HEK293 (cell line): ENCODE measurements around the gene BRMS1.

ENCODE experiments used
- FEZF1 ChIP-seq: fragments of 450-650 bp; formaldehyde crosslinking; IDR thresholded peaks from 2 replicates; pipeline ENCODE4 v1.5.1; 2016; ENCODE audit warnings: missing biosample characterization, missing genetic modification characterization
- GLI2 ChIP-seq: fragments of 450-650 bp; formaldehyde crosslinking; IDR thresholded peaks from 2 replicates; pipeline ENCODE4; 2017; ENCODE audit warnings: missing biosample characterization, missing genetic modification characterization, low read depth, borderline replicate concordance
- KLF16 ChIP-seq: fragments of 450-650 bp; formaldehyde crosslinking; IDR thresholded peaks from 2 replicates; pipeline ENCODE4 v1.5.1; 2017; ENCODE audit warnings: missing biosample characterization, missing genetic modification characterization
- KLF8 ChIP-seq: fragments of 450-650 bp; formaldehyde crosslinking; IDR thresholded peaks from 2 replicates; pipeline ENCODE4 v1.5.1; 2016; ENCODE audit warnings: missing biosample characterization, missing genetic modification characterization
- PRDM6 ChIP-seq: fragments of 450-650 bp; formaldehyde crosslinking; IDR thresholded peaks from 2 replicates; pipeline ENCODE4 v1.5.1; 2017; ENCODE audit warnings: missing biosample characterization, missing genetic modification characterization
- REPIN1 ChIP-seq: fragments of 450-650 bp; formaldehyde crosslinking; IDR thresholded peaks from 2 replicates; pipeline ENCODE4 v1.5.1; 2017; ENCODE audit warnings: missing biosample characterization, missing genetic modification characterization, low read depth
- SP3 ChIP-seq: fragments of 450-650 bp; formaldehyde crosslinking; IDR thresholded peaks from 2 replicates; pipeline ENCODE4 v1.5.1; 2016; ENCODE audit warnings: missing biosample characterization, missing genetic modification characterization
- ZBTB17 ChIP-seq: fragments of 450-650 bp; formaldehyde crosslinking; IDR thresholded peaks from 2 replicates; pipeline ENCODE4 v1.5.1; 2016; ENCODE audit warnings: missing biosample characterization, missing genetic modification characterization
- ZBTB8A ChIP-seq: fragments of 450-650 bp; formaldehyde crosslinking; IDR thresholded peaks from 2 replicates; pipeline ENCODE4 v1.5.1; 2016; ENCODE audit warnings: missing biosample characterization, missing genetic modification characterization
- ZEB2 ChIP-seq: fragments of 450-650 bp; formaldehyde crosslinking; IDR thresholded peaks from 2 replicates; pipeline ENCODE4 v1.5.1; 2016; ENCODE audit warnings: missing biosample characterization, missing genetic modification characterization
- ZFP3 ChIP-seq: fragments of 450-650 bp; formaldehyde crosslinking; IDR thresholded peaks from 2 replicates; pipeline ENCODE4 v1.5.1; 2016; ENCODE audit warnings: low read depth, missing biosample characterization, missing genetic modification characterization
- ZFP41 ChIP-seq: fragments of 450-650 bp; formaldehyde crosslinking; IDR thresholded peaks from 2 replicates; pipeline ENCODE4 v1.5.1; 2016; ENCODE audit warnings: missing biosample characterization, missing genetic modification characterization, borderline replicate concordance
- ZNF112 ChIP-seq: fragments of 450-650 bp; formaldehyde crosslinking; IDR thresholded peaks from 2 replicates; pipeline ENCODE4 v1.5.0; 2017; ENCODE audit warnings: missing biosample characterization, missing genetic modification characterization
- ZNF140 ChIP-seq: fragments of 450-650 bp; formaldehyde crosslinking; IDR thresholded peaks from 2 replicates; pipeline ENCODE4 v1.5.1; 2016; ENCODE audit warnings: missing biosample characterization, missing genetic modification characterization
- ZNF2 ChIP-seq: fragments of 450-650 bp; formaldehyde crosslinking; IDR thresholded peaks from 2 replicates; pipeline ENCODE4 v1.5.1; 2016; ENCODE audit warnings: missing biosample characterization, missing genetic modification characterization
- ZNF391 ChIP-seq: fragments of 450-650 bp; formaldehyde crosslinking; IDR thresholded peaks from 2 replicates; pipeline ENCODE4 v1.5.1; 2016; ENCODE audit warnings: low read depth, missing biosample characterization, missing genetic modification characterization, borderline replicate concordance
- ZNF398 ChIP-seq: fragments of 450-650 bp; formaldehyde crosslinking; IDR thresholded peaks from 2 replicates; pipeline ENCODE4 v1.5.1; 2017; ENCODE audit warnings: missing biosample characterization, missing genetic modification characterization
- ZNF544 ChIP-seq: fragments of 450-650 bp; formaldehyde crosslinking; IDR thresholded peaks from 2 replicates; pipeline ENCODE4 v1.5.0; 2017; ENCODE audit warnings: missing biosample characterization, missing genetic modification characterization
- ZNF561 ChIP-seq: fragments of 450-650 bp; IDR thresholded peaks from 2 replicates; pipeline ENCODE4 v1.5.1; 2018; ENCODE audit warnings: missing biosample characterization, missing genetic modification characterization, borderline replicate concordance
- ZNF596 ChIP-seq: fragments of 450-650 bp; IDR thresholded peaks from 2 replicates; pipeline ENCODE4 v1.5.0; 2018; ENCODE audit warnings: missing biosample characterization, mild to moderate bottlenecking, missing genetic modification characterization, moderate library complexity
- ZNF704 ChIP-seq: fragments of 450-650 bp; formaldehyde crosslinking; IDR thresholded peaks from 2 replicates; pipeline ENCODE4 v1.5.1; 2016; ENCODE audit warnings: missing biosample characterization, missing genetic modification characterization
- ZNF707 ChIP-seq: fragments of 450-650 bp; formaldehyde crosslinking; IDR thresholded peaks from 2 replicates; pipeline ENCODE4 v1.5.1; 2016; ENCODE audit warnings: missing biosample characterization, missing genetic modification characterization
- ZSCAN4 ChIP-seq: fragments of 450-650 bp; formaldehyde crosslinking; IDR thresholded peaks from 2 replicates; pipeline ENCODE4 v1.5.1; 2017; ENCODE audit warnings: missing biosample characterization, missing genetic modification characterization
- TF ChIP-seq, protein P1 (sequence below): fragments of 450-650 bp; formaldehyde crosslinking; IDR thresholded peaks from 2 replicates; pipeline ENCODE4 v1.5.1; 2016; ENCODE audit warnings: missing biosample characterization, missing genetic modification characterization
- TF ChIP-seq, protein P2 (sequence below): fragments of 450-650 bp; formaldehyde crosslinking; IDR thresholded peaks from 2 replicates; pipeline ENCODE4 v1.5.1; 2016; ENCODE audit warnings: missing biosample characterization, missing genetic modification characterization
- TF ChIP-seq, protein P3 (sequence below): fragments of 450-650 bp; formaldehyde crosslinking; IDR thresholded peaks from 2 replicates; pipeline ENCODE4 v1.5.0; 2017; ENCODE audit warnings: missing biosample characterization, missing genetic modification characterization, borderline replicate concordance

Gene BRMS1

DNA sequence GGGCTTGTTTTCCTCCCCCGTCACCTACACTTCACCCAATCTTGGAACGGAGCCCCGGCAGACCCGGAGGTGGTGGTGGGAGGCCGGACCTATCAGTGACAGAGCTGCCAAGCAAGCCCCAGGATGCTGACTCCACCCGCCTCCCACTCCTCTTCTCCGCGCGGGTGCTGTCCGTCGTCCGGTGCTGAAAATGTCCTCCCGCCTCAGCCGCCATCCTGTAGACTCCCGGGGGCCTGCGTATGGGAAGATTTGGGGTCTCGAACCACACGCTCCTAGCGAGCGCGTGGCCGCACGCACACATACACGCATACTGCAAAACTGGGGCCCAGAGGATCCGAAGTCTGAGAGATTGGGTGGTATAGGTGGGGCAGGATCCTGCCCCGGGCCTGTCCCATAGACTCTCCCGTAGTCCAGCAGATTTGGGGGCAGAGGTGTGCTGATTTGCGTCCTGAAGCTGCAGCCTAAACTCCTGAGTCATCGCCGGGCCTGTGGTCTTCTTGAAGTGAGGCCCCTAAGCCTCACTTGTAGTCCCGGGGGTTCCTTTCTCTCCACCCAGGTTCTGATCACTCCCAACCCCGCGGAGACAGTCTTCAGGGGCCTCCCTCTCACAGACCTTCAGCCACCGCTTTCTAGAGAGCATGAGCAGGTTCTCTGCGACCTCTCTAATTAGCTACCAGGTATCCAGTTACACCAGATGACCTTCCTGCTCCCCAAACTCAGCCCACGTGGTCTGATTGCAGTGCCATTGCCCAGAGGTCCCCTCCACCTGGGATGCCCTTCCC is 55.2 kb downstream of the BRMS1 start (continued):
- TF ChIP-seq, protein P1, sequence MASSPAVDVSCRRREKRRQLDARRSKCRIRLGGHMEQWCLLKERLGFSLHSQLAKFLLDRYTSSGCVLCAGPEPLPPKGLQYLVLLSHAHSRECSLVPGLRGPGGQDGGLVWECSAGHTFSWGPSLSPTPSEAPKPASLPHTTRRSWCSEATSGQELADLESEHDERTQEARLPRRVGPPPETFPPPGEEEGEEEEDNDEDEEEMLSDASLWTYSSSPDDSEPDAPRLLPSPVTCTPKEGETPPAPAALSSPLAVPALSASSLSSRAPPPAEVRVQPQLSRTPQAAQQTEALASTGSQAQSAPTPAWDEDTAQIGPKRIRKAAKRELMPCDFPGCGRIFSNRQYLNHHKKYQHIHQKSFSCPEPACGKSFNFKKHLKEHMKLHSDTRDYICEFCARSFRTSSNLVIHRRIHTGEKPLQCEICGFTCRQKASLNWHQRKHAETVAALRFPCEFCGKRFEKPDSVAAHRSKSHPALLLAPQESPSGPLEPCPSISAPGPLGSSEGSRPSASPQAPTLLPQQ, result no peak
- no peak for TF ChIP-seq PRDM6 (tag by site-specific recombination)
- no peak for TF ChIP-seq FEZF1 (tag by site-specific recombination)
- no peak for TF ChIP-seq ZNF112 (tag by site-specific recombination)
- TF ChIP-seq, protein P2, sequence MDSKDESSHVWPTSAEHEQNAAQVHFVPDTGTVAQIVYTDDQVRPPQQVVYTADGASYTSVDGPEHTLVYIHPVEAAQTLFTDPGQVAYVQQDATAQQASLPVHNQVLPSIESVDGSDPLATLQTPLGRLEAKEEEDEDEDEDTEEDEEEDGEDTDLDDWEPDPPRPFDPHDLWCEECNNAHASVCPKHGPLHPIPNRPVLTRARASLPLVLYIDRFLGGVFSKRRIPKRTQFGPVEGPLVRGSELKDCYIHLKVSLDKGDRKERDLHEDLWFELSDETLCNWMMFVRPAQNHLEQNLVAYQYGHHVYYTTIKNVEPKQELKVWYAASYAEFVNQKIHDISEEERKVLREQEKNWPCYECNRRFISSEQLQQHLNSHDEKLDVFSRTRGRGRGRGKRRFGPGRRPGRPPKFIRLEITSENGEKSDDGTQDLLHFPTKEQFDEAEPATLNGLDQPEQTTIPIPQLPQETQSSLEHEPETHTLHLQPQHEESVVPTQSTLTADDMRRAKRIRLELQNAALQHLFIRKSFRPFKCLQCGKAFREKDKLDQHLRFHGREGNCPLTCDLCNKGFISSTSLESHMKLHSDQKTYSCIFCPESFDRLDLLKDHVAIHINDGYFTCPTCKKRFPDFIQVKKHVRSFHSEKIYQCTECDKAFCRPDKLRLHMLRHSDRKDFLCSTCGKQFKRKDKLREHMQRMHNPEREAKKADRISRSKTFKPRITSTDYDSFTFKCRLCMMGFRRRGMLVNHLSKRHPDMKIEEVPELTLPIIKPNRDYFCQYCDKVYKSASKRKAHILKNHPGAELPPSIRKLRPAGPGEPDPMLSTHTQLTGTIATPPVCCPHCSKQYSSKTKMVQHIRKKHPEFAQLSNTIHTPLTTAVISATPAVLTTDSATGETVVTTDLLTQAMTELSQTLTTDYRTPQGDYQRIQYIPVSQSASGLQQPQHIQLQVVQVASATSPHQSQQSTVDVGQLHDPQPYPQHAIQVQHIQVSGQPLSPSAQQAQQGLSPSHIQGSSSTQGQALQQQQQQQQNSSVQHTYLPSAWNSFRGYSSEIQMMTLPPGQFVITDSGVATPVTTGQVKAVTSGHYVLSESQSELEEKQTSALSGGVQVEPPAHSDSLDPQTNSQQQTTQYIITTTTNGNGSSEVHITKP (tag by site-specific recombination), result no peak
- no peak for TF ChIP-seq ZNF140 (tag by site-specific recombination)
- TF ChIP-seq, protein P3, sequence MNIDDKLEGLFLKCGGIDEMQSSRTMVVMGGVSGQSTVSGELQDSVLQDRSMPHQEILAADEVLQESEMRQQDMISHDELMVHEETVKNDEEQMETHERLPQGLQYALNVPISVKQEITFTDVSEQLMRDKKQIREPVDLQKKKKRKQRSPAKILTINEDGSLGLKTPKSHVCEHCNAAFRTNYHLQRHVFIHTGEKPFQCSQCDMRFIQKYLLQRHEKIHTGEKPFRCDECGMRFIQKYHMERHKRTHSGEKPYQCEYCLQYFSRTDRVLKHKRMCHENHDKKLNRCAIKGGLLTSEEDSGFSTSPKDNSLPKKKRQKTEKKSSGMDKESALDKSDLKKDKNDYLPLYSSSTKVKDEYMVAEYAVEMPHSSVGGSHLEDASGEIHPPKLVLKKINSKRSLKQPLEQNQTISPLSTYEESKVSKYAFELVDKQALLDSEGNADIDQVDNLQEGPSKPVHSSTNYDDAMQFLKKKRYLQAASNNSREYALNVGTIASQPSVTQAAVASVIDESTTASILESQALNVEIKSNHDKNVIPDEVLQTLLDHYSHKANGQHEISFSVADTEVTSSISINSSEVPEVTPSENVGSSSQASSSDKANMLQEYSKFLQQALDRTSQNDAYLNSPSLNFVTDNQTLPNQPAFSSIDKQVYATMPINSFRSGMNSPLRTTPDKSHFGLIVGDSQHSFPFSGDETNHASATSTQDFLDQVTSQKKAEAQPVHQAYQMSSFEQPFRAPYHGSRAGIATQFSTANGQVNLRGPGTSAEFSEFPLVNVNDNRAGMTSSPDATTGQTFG (tag by site-specific recombination), result no peak
- TF ChIP-seq ZNF561, result no peak
- TF ChIP-seq GLI2 (tag by site-specific recombination), result no peak
- no peak for TF ChIP-seq ZFP41 (tag by site-specific recombination)
- TF ChIP-seq REPIN1 (tag by site-specific recombination), result no peak
- TF ChIP-seq ZFP3 (tag by site-specific recombination), result no peak
- TF ChIP-seq ZNF704, result no peak
- TF ChIP-seq SP3 (tag by site-specific recombination), result no peak
- peak; percentile 40; the same call in 1 of the 2 replicates for TF ChIP-seq KLF16
- TF ChIP-seq ZNF596 (tag by site-specific recombination), result no peak
- no peak for TF ChIP-seq ZNF398
- no peak for TF ChIP-seq ZBTB8A (tag by site-specific recombination)
- TF ChIP-seq ZNF544 (tag by site-specific recombination), result no peak
- TF ChIP-seq ZNF391 (tag by site-specific recombination), result no peak
- TF ChIP-seq ZNF2, result 0 out of 2 replicates have a peak, but pooled peaks have one; percentile 27
- 0 out of 2 replicates have a peak, but pooled peaks have one; percentile 61 for TF ChIP-seq ZBTB17 (tag by site-specific recombination)
- no peak for TF ChIP-seq ZSCAN4 (tag by site-specific recombination)
- no peak for TF ChIP-seq ZEB2
- 0 out of 2 replicates have a peak, but pooled peaks have one; percentile 28 for TF ChIP-seq KLF8 (tag by site-specific recombination)
- TF ChIP-seq ZNF707, result no peak
